Endothelial cell (in vitro differentiated cells): Measurements from ENCODE around the gene CPB1. TPM values are rescaled to one million over a fixed set of nuclear protein-coding genes. Genes with fewer than 3 reads are reported as not detected.

Experiments used
- DNase-seq: peaks from one replicate; pipeline ENCODE4 v3.0.0; 2021; ENCODE audit warnings: low spot score
- H3K27ac Mint-ChIP-seq: one replicate; pipeline ENCODE4 v1.8.0; 2021; ENCODE audit warnings: mixed read lengths, inconsistent platforms; ENCODE audit not compliant: unreplicated experiment
- H3K27me3 Mint-ChIP-seq: one replicate; pipeline ENCODE4 v1.8.0; 2021; ENCODE audit warnings: mild to moderate bottlenecking, moderate library complexity, mixed read lengths, inconsistent platforms; ENCODE audit not compliant: unreplicated experiment
- H3K36me3 Mint-ChIP-seq: one replicate; pipeline ENCODE4 v1.8.0; 2021; ENCODE audit warnings: mild to moderate bottlenecking, low read depth, mixed read lengths, inconsistent platforms; ENCODE audit not compliant: unreplicated experiment
- H3K4me1 Mint-ChIP-seq: one replicate; pipeline ENCODE4 v1.8.0; 2021; ENCODE audit warnings: mild to moderate bottlenecking, mixed read lengths, inconsistent platforms; ENCODE audit not compliant: unreplicated experiment
- H3K4me3 Mint-ChIP-seq: one replicate; pipeline ENCODE4 v1.8.0; 2021; ENCODE audit warnings: mild to moderate bottlenecking, mixed read lengths, inconsistent platforms; ENCODE audit not compliant: unreplicated experiment
- H3K9me3 Mint-ChIP-seq: one replicate; pipeline ENCODE4 v1.8.0; 2021; ENCODE audit warnings: mixed read lengths, inconsistent platforms; ENCODE audit not compliant: unreplicated experiment
- total RNA-seq: library from RNA; stranded (reverse); fragmentation: NEBNext Ultra II Directional; extraction: Animal tissue kit (Norgen Biotek cat#: 25700); gene quantifications from one replicate; pipeline ENCODE4 v1.2.1, GENCODE V29; 2021; ENCODE audit not compliant: unreplicated experiment
- TF ChIP-seq, protein P1 (sequence below): fragments of 200-600 bp; sonication (generic); IDR thresholded peaks from one replicate; pipeline ENCODE4 v1.5.0; 2021; ENCODE audit warnings: antibody characterized with exemption; ENCODE audit not compliant: unreplicated experiment

The CPB1 gene
- total RNA-seq, 1 donor from 2014 or later = 37.2 TPM

DNA sequence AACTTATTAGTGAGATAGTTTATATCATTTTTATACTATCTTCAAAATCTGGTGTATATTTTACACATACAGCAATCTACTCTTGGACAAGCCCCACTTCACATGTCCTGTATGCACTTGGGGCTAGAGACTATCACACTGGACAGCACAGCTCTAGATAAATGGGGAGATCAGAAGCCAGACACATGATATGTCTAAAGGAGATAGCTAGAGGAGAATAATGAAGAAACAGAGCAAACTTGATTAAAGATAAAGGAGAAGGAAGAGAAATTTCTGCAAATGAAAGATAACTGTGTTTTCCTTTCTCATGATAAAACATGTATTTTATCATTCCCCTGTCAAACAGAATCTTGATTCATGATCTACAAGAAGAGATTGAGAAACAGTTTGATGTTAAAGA lies 50.5 kb downstream of the CPB1 start:
- no peak for DNase-seq
- H3K36me3 Mint-ChIP-seq = no peaks in the 10 kb centered on the region
- H3K4me3 Mint-ChIP-seq = no peak overlapping the region
- no peaks in the 10 kb centered on the region for H3K27me3 Mint-ChIP-seq
- peaks cover 7% of the 10 kb centered on the region for H3K4me1 Mint-ChIP-seq
- H3K27ac Mint-ChIP-seq = no peak overlapping the region
- TF ChIP-seq, protein P1, sequence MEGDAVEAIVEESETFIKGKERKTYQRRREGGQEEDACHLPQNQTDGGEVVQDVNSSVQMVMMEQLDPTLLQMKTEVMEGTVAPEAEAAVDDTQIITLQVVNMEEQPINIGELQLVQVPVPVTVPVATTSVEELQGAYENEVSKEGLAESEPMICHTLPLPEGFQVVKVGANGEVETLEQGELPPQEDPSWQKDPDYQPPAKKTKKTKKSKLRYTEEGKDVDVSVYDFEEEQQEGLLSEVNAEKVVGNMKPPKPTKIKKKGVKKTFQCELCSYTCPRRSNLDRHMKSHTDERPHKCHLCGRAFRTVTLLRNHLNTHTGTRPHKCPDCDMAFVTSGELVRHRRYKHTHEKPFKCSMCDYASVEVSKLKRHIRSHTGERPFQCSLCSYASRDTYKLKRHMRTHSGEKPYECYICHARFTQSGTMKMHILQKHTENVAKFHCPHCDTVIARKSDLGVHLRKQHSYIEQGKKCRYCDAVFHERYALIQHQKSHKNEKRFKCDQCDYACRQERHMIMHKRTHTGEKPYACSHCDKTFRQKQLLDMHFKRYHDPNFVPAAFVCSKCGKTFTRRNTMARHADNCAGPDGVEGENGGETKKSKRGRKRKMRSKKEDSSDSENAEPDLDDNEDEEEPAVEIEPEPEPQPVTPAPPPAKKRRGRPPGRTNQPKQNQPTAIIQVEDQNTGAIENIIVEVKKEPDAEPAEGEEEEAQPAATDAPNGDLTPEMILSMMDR = no peak
- H3K9me3 Mint-ChIP-seq = no peaks in the 10 kb centered on the region

DNA sequence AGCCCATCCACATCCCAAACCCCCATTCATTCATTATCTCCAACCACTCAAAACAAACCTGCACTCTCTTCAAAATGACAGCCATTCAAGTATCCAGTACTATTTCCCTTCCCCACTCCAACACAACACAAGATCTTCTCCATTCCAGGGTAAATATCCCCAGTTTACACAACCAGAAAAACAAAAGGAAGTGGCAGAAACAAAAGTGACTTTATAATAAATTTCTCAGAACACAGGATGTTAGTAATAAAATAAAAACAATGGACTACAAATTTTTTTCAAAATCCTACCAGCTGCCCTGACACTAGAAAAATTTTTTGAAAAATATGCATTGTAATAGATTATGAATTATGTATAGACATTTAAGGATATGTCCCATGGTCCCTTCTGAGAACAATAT lies 51.6 kb downstream of the CPB1 start:
- H3K36me3 Mint-ChIP-seq = no peaks in the 10 kb centered on the region
- no peaks in the 10 kb centered on the region for H3K27me3 Mint-ChIP-seq
- no peak overlapping the region for H3K4me3 Mint-ChIP-seq
- no peak for DNase-seq
- TF ChIP-seq, protein P1 = no peak
- H3K9me3 Mint-ChIP-seq = no peaks in the 10 kb centered on the region
- H3K4me1 Mint-ChIP-seq = peaks cover 7% of the 10 kb centered on the region
- H3K27ac Mint-ChIP-seq = no peak overlapping the region

DNA sequence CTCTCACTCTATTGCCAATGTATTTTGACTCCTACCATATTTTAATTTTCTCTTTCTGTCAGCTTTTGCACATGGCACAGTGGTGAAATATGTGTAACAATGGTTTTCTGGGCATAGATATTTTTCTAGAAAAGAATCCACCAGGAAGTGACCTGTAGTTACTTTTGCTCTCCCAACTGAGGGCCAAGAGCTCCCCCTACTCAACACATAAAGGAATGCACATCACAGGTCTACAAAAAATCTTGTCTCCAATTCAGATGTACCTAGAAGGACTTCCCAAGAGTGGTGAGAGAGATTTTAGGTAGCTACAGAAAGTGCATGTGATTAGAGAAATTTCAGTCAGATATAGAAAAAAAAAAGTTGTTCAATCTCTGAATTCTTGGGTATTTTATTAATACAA lies 53.1 kb downstream of the CPB1 start:
- Mint-ChIP-seq H3K9me3 (no peaks in the 10 kb centered on the region), H3K4me1 (peaks cover 7% of the 10 kb centered on the region), H3K4me3 (no peak overlapping the region), H3K27me3 (no peaks in the 10 kb centered on the region), H3K36me3 (no peaks in the 10 kb centered on the region), H3K27ac (no peak overlapping the region)
- TF ChIP-seq, protein P1 = no peak
- peak; percentile 6 for DNase-seq

DNA sequence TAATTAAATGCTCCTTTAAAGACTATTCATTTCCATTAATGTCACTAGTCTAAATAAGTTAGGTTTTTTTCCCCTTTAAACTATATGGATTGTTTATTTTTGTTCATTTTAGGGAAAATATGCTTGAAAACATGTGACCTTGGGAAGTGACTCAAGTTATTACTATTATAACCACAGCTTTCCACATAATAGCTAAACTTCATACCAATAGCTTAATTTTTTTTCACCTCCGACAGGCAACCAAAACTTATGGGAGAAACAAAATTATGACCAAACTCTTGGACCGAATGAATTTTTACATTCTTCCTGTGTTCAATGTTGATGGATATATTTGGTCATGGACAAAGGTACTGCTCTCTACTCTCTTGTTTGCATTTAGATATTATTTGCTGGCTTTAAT lies 53.7 kb downstream of the CPB1 start:
- Mint-ChIP-seq H3K27me3 (no peaks in the 10 kb centered on the region), H3K36me3 (no peaks in the 10 kb centered on the region), H3K4me1 (peaks cover 7% of the 10 kb centered on the region), H3K27ac (no peak overlapping the region), H3K9me3 (no peaks in the 10 kb centered on the region), H3K4me3 (no peak overlapping the region)
- TF ChIP-seq, protein P1 = no peak
- no peak for DNase-seq

DNA sequence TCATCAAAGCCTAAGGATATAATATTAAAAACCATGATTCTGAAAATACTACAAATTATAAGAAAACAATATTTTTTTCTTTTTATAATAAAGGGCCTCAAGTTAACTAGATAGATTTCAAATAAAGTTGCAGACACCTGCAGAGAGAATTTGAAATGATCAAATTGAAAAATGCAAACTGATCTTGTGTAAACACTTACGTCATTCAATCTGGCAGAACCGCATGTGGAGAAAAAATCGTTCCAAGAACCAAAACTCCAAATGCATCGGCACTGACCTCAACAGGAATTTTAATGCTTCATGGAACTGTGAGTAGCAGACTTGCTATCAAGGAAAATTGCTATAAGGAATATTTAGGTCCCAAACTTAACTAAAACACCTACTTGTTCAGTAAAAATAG lies 54.7 kb downstream of the CPB1 start:
- TF ChIP-seq, protein P1 = no peak
- Mint-ChIP-seq H3K36me3 (no peaks in the 10 kb centered on the region), H3K27ac (no peak overlapping the region), H3K4me3 (no peak overlapping the region), H3K27me3 (no peaks in the 10 kb centered on the region), H3K9me3 (no peaks in the 10 kb centered on the region), H3K4me1 (peaks cover 7% of the 10 kb centered on the region)
- no peak for DNase-seq
